ENCODE measurements around the gene CSNK1E.

DNA sequence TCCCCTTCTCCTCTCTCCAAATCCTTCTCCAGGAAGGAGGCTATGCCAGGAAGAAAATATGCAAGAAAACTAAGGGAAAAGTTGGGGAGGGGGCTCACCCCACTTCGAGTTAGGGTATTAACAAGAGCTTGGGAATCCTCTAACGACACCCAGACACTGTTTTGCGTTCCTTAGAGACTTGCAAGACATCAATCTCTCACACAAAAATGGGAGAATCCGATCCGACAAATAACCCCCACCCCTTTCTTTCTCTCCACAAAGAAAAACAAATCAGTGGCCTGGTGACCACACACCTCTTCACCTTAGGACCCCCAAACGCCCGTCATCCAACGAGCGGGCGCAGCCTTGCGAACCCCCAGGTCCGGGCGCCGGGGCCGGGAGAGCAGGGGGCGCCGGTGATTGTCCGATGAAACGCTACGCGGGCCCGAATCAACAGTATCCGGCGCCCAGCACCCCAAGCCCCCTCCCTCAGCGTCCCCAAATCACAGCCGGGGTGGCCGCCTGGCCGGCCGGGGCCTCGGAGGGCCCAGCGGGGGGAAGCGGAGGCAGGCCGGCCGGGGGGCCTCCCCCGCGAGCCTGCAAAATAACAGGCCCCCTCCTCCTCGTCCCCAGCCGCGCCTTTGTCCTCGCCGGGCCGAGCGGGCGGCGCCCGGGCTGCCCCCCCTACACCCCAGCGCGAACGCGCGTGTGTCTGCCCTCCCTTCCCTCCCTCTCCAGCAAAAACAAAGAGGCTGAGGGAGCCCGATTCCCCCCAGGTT is 690 bp downstream of the CSNK1E start:
- TF ChIP-seq, protein P1, sequence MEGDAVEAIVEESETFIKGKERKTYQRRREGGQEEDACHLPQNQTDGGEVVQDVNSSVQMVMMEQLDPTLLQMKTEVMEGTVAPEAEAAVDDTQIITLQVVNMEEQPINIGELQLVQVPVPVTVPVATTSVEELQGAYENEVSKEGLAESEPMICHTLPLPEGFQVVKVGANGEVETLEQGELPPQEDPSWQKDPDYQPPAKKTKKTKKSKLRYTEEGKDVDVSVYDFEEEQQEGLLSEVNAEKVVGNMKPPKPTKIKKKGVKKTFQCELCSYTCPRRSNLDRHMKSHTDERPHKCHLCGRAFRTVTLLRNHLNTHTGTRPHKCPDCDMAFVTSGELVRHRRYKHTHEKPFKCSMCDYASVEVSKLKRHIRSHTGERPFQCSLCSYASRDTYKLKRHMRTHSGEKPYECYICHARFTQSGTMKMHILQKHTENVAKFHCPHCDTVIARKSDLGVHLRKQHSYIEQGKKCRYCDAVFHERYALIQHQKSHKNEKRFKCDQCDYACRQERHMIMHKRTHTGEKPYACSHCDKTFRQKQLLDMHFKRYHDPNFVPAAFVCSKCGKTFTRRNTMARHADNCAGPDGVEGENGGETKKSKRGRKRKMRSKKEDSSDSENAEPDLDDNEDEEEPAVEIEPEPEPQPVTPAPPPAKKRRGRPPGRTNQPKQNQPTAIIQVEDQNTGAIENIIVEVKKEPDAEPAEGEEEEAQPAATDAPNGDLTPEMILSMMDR (IDR thresholded peaks at IDR 0.05), result no peak
- peak; percentile 31 for TF ChIP-seq POLR2A (IDR thresholded peaks at IDR 0.05; ENCODE audit: low read depth)
- TF ChIP-seq POLR2AphosphoS5 (IDR thresholded peaks at IDR 0.05), result peak; percentile 62 to 63

Data from esophagus muscularis mucosa (tissue), 3 donors.